ENCODE results near the gene GPR61. TPM values are rescaled to one million over a fixed set of nuclear protein-coding genes. Genes with fewer than 3 reads are reported as not detected.

GPR61 gene
- total RNA-seq, 1 donor = not detected

DNA sequence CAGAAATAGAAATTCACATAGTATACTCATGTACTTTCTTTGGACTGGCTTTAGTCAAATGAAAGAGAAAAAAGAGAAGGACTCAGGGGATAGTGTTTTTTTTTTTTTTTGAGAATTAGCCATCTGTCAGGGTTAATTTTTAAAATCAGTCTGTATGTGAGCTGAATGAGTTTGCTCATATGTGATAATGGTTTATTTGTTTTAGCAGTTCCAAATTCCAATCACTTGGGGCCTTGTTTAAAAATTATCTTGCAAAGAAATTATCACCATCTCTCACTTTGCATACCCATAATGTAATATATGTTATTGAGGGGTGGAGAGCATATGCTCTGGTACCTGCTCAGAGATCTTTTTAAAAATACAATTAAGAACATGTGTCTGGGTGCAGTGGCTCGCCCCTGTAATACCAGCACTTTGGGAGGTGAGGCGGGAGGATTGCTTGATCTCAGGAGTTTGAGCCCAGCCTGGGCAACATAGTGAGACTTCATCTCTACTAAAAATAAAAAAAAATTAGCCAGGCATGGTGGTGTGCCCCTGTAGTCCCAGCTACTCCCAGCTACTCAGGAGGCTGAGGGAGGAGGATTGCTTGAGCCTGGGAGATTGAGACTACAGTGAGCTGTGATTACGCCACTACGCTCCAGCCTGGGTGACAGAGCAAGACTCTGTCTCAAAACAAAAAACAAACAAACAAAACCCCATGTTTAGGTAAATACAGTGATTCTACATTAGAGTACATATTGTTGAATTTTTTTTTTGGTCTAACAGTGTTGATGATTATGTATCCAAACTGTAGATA lies 28.4 kb downstream of the GPR61 start:
- no peak for DNase-seq (ENCODE audit: low read depth)
- TF ChIP-seq, protein P1, sequence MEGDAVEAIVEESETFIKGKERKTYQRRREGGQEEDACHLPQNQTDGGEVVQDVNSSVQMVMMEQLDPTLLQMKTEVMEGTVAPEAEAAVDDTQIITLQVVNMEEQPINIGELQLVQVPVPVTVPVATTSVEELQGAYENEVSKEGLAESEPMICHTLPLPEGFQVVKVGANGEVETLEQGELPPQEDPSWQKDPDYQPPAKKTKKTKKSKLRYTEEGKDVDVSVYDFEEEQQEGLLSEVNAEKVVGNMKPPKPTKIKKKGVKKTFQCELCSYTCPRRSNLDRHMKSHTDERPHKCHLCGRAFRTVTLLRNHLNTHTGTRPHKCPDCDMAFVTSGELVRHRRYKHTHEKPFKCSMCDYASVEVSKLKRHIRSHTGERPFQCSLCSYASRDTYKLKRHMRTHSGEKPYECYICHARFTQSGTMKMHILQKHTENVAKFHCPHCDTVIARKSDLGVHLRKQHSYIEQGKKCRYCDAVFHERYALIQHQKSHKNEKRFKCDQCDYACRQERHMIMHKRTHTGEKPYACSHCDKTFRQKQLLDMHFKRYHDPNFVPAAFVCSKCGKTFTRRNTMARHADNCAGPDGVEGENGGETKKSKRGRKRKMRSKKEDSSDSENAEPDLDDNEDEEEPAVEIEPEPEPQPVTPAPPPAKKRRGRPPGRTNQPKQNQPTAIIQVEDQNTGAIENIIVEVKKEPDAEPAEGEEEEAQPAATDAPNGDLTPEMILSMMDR (IDR thresholded peaks at IDR 0.05; ENCODE audit: insufficient read depth, low read depth, low read length) = no peak
- H3K4me3 ChIP-seq (ENCODE audit: low read depth, low read length) = no peak overlapping the region

DNA sequence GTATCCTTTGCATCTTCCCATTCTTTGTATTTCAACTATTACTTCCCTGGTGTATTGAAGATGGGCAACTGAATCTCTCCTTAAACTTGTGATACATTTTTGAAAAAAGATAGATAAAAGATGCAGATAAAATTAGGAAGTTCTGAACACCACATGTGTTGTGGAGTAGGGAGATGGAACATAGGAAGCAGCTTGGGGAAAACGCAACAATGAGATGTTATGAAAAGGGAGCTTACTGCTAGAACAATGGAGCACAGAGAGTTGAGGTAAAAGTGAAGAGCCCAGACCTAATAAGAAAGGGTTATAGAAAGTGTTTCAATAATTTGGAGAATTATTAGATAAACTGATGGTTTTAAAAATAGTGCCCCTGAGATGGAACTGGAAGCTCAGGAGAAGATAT lies 29.7 kb downstream of the GPR61 start:
- no peak for DNase-seq (ENCODE audit: low read depth)
- H3K4me3 ChIP-seq (ENCODE audit: low read depth, low read length) = no peak overlapping the region
- TF ChIP-seq, protein P1 (IDR thresholded peaks at IDR 0.05; ENCODE audit: insufficient read depth, low read depth, low read length) = no peak

DNA sequence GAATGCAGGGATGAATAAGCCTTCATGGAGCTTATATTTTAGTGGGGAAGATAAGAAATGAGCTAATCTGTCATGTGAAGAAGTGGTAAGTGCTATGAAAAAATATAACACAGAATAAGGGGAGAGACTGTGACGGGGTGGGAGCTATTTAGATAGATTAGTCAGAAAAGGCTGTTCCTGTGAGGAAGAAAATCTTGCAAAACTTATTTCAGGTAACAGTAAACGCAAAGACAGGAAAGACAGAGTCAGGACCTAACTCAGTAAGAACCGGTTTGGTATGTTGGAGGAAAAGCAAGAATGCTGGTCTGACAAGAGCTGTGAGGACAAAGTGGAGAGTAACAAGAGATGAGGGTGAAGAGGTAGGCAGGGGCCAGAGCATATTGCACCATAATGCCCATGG lies 30.7 kb downstream of the GPR61 start:
- H3K4me3 ChIP-seq (ENCODE audit: low read depth, low read length) = no peak overlapping the region
- TF ChIP-seq, protein P1 (IDR thresholded peaks at IDR 0.05; ENCODE audit: insufficient read depth, low read depth, low read length) = no peak
- DNase-seq (ENCODE audit: low read depth) = peak; percentile 81

DNA sequence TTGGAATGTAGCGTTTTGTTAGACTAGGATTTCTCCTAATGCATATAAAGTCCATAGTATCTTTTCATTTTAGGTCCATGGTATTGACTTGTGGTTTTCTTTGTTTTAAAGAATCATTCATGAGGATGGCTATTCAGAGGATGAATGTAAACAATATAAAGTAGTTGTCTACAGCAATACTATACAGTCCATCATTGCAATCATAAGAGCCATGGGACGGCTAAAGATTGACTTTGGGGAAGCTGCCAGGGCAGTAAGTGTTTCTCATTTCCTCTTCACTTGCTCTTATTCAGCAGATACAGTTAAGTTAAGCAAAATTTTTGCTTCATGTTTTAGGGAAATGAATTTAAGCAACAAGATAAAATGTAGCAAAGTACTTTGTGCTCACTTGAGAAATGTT lies 34.1 kb downstream of the GPR61 start:
- no peak overlapping the region for H3K4me3 ChIP-seq (ENCODE audit: low read depth, low read length)
- TF ChIP-seq, protein P1 (IDR thresholded peaks at IDR 0.05; ENCODE audit: insufficient read depth, low read depth, low read length) = no peak
- no peak for DNase-seq (ENCODE audit: low read depth)

DNA sequence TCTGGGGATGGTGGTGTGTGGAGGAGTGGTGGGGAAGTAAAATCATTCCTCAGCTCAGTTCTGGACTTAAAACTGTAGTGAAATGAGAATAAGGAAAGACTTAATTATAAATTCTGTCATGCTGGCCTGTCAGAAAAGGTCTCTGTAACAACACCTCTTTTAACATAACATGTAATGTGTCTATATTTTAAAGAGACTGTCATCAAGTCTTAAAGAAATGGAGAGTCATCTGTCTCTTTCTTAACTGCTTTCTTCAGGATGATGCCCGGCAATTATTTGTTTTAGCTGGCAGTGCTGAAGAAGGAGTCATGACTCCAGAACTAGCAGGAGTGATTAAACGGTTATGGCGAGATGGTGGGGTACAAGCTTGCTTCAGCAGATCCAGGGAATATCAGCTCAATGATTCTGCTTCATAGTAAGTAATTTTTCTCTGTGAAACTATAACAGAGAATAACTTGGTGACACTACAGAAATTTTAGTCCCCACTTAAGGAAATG lies 39.3 kb downstream of the GPR61 start:
- H3K4me3 ChIP-seq (ENCODE audit: low read depth, low read length) = no peak overlapping the region
- TF ChIP-seq, protein P1 (IDR thresholded peaks at IDR 0.05; ENCODE audit: insufficient read depth, low read depth, low read length) = no peak
- DNase-seq (ENCODE audit: low read depth) = no peak

DNA sequence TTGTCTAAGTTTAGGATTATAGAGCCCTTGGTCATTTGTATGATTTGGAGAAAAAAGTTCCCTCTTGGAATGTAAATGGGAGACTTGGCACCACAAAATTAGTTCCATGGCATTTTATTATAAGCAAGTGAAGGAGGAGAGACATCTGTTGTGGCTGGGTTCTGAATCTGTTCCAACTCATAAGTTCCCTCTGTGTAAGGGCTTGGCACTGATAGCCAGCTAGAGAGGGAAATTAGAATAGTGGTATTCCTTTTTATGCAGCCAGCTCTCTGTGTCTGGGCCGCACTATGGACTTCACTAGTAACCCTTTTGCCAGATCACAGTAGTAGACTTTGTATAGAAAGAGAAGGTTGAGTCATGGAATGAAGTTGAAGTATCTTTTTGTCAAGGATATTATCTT lies 39.8 kb downstream of the GPR61 start:
- no peak for DNase-seq (ENCODE audit: low read depth)
- H3K4me3 ChIP-seq (ENCODE audit: low read depth, low read length) = no peak overlapping the region
- TF ChIP-seq, protein P1 (IDR thresholded peaks at IDR 0.05; ENCODE audit: insufficient read depth, low read depth, low read length) = no peak
